GM18519 (cell line): Measurements from ENCODE around the gene GLS.

Source experiments
- ATAC-seq: cut with Tn5 transposase; IDR thresholded peaks from one replicate; pipeline ENCODE4 v1.9.1; 2021; ENCODE audit warnings: mild to moderate bottlenecking, moderate library complexity; ENCODE audit not compliant: unreplicated experiment, low FRiP score

Gene GLS

GRCh38 chr2:190964170-190964795 lies 83.7 kb downstream of the GLS start:
- ATAC-seq, result no peak

DNA sequence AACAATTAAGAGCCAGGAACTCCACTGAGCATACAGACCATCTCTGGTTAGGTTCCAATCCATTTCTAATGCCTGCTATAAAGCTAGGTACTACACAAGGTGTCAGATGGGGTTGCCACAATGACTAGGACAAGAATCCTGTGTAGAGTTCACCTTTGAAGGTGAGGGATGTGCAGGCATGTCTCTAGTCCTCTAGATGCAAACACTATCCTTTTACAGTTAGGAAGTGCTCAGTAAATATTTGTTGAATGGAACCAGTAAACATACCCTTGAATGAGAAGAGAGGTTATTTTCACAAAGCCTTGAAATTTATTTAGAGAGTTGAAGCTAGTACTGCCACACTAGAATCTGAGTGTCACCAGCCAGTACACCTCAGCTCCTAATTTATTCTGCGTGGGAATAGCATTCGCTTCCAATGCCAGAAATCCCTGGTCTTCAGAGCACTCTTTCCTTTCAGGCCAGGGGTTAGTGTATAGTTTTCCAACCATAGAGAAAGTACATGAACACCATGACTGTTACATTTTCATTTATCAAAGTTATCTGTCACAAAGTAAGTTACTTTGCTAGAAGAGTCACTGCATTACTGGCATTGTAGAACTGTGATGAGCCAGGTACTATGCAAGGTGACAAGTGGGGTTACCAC lies 85.1 kb downstream of the GLS start:
- no peak for ATAC-seq

DNA sequence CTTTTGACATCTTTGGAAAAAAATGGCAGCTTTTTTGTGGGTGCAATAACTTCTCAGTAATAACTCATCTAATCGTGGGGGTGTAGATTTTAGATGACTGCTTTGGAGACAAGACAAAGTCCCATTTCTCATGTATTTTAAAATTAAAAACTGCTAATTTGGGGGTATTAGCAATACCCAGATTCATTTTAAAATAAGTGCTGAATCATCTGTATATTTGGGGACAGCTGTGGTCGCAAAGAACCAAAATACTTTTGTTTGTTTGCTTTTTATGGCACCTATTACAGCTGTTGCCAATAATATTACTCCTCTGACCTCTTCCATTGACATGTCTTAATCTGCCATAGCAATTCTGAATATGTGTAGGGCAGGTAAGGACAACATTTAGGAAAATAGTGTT lies 87.9 kb downstream of the GLS start:
- ATAC-seq, result no peak

DNA sequence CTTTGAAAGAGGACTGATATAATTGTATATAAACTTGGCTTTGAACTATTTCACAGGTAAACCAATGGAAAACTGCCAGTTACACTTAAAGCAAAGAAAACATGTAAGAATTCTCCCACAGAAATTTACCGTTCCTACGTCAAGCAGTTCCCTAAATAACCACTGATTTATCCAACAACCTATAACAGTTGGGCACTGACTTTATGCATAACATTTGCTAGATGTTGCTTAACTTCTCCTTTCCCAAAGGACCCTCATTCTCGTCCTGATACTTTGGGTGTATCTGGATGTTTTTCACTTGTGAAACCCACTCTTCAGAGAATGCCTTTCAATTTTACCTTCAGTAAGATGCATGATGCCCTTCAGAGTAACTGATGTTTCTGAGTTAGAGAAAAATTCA lies 89.5 kb downstream of the GLS start:
- no peak for ATAC-seq

GRCh38 chr2:190970873-190971506 lies 90.4 kb downstream of the GLS start:
- ATAC-seq, result no peak

DNA sequence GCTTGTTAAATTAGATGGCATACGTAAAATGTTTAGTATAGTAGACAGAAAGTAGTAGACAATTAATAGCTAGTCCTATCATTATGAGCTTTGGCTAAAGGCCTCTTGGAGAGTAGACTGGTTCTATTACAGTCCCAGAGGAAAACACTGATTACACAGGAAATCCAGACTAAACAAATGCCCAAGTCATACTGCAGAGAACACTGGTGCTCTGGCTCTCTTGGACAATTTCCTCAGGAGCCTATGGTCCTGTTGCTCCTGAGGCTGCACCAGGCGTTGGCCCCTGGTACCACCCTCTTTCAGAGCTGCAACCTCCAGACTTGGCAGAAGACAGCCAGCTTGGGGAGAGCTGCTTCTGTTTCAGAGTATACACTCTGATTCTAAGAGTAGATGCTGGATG lies 91.6 kb downstream of the GLS start:
- ATAC-seq, result no peak

DNA sequence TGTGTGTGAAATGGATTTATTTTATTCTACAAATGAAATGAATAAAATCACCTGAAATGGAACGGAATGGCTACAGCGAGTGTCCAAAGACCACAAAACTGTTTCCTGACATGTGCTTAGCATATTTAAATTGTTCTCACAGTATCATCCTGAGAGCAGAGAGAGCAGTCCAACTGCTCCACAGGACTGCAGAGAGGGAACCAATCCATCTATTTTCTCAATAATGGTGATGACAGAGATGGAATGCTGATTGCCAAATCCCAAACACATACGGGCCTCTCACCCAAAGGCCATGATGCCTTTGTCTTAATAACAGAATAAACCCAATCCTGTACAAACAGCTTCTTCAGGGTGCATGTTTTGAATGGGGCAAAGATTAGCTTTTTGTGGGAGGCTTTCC lies 92.2 kb downstream of the GLS start:
- ATAC-seq, result no peak

GRCh38 chr2:190973262-190973661 lies 92.6 kb downstream of the GLS start:
- no peak for ATAC-seq

DNA sequence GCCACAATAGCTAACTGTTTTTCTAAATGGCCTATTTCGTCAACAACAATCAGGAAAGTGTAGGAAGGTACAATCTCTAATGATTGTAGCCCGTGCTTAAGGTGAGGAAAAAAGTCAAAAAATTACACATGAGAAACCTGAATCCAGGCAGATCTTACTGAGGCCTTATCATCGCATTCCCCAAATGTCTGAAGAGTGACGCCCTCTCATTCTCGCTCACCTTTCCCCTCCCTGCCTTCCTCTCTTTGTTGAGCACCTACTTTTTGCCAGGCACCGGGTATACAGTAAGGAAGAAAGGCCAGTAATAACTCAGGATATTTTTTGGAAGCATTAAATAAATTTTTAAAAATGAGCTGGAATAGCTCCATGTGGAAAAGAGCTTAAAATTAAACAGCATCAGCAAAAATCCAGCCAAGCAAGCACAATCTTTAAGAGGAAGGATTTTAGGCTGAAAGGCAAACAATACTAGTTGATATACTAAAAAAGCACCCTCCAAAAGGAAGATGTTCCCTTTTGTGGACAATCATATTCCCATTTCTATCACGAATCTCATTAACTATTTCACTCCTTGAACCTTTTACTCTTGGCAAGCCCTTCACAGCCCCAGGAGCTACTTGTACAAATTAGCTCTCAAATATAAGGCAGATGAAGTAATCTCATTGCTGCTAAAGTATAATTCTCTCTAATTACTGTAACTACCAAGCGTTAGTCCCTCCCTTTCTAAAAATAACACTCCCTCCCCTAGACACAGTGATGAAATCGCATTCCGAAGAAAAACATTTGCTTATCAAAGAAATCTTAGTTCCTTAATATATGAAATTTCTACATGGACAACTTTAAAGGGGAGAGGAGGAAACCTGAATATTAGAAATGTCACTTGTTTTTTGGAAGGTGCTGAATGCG lies 93.4 kb downstream of the GLS start:
- no peak for ATAC-seq

GRCh38 chr2:190974629-190975361 lies 94.2 kb downstream of the GLS start:
- ATAC-seq, result no peak

GRCh38 chr2:190976521-190976920 lies 95.9 kb downstream of the GLS start:
- ATAC-seq, result no peak

GRCh38 chr2:190977505-190977904 lies 96.9 kb downstream of the GLS start:
- no peak for ATAC-seq

DNA sequence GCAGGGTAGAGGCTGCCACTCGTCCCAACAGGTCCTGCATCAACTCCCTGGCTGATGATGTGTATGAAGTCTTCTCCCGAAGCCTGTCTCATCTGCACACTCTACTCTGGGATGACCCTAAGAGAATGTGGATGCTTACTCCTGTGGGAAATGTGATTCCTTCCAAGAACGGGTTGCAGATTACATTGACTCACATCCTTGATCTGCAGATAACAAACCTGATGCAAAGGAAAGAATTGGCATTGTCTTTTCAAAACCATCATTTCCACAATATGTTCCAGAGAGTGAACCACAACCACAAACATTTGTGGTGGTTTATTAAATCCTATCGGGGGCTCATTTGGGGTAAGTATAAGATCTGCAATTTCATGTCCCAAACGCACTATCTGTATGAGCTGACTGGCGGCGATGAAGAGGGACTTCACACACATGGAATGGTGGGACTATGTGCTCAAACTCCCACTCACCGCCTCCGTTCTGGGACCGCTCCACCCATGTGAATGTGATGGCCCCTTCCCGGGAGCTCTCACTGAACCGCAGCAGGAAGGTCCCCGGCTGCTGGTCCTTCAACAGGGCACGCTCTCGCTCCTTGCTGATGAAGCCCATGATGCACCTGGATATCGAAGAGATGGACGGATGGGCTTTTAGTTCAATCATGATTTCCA lies 97.9 kb downstream of the GLS start:
- no peak for ATAC-seq

- ATAC-seq, result no peak
These were observed 99.4 kb downstream of the GLS start for GRCh38 chr2:190979906-190980629.

GRCh38 chr2:190980630-190981209 lies 100.1 kb downstream of the GLS start:
- no peak for ATAC-seq

- ATAC-seq, result no peak
These were observed 100.7 kb downstream of the GLS start for GRCh38 chr2:190981333-190981732.

GRCh38 chr2:190981733-190982132 lies 101.1 kb downstream of the GLS start:
- no peak for ATAC-seq

DNA sequence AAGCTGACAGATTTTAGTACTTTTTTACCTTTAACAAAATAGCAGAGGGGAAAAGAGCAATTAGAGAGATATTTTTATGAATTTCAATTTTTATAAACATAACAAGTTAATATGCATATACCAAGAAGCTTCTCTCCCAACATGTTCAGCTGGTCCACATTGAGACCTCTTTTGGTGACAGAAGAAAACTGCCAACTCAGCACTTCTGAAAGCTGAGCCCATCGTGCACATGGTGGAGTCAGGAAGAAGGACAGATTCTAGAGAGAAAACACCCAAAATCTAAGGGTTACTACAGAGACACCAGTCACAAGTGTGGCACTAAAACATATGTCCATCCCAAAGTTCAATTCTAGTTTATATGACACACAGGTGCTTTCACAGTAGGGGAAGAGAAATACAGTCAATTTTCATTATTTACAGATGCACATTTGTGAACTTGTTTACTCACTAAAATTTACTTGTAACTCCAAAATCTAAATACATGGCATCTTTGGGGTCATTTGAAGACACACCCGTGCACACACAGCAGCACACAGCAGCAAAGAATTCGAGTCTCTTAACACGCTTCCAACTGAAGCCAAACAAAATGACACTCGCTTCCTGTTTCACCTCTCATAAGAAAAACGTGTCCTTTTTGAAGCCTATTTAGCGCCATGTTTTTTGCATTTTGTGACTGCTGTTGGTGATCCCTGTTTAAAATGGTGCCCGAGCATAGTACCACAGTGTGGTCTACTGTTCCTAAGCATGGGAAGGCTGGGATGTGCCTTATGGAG lies 101.8 kb downstream of the GLS start:
- no peak for ATAC-seq
